HG02571 (cell line): ENCODE results near the gene ABCC3.

Experiments
- ATAC-seq: cut with Tn5 transposase; IDR thresholded peaks from one replicate; pipeline ENCODE4 v1.9.1; 2021; ENCODE audit warnings: mild to moderate bottlenecking, moderate library complexity; ENCODE audit not compliant: unreplicated experiment

ABCC3 gene

DNA sequence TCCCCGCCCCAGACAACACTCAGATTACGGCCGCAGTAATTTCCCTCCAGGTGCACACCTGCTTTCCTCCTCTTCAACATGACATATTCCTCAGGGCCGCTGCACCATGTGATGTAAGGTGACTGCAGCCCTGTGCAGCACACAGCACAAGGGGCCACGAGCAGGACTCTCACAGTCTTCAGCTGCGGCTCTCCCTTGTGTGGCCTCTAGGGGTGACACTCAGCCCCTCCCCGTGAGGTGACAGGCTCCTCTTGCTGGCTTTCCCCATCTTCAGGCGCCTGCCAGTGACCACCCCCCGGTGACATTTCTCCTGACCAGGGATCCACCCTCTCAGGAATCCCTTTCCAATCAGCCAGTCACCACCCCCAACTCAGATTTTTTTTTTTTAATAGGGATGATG is 31.3 kb upstream of the ABCC3 start:
- ATAC-seq, result no peak

DNA sequence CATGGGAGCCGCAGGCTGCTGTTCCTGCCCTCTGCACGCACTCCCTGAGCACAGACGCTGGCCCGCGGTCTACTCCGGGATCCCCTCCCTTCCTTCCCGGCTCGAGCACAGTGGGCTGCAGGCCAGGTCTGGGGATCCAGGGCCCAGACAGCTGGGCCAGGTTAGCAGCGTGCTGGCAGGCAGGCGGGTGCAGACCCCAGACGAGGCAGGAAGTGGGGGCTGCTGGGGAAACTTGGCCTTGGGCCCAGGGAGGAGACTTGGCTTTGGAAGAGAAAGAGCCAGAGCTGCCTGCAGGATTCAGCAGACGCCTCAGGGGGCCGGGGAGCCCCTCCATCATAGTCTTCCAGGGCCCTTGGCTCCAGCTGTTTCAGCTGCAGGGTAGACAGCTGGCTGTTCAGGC is 30.2 kb upstream of the ABCC3 start:
- no peak for ATAC-seq

DNA sequence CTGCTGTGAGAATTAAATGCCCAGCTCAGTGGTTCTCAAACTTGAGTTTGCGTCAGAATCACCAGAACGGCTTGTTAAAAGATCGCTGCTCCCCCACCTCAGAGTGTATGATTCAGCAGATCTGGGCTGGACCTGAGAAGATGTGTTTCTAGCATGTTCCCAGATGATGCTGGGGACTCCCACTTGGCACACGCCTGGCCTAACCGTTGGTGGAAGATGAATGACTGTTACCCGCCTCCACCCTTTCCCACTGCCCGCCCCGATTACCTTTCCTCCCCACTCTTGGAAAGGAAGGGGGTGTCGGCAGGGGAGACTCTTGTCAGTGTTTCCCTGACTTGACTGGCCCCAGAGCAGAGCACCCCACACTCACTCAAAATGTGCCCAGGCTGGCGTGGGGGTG is 29.3 kb upstream of the ABCC3 start:
- ATAC-seq, result no peak

DNA sequence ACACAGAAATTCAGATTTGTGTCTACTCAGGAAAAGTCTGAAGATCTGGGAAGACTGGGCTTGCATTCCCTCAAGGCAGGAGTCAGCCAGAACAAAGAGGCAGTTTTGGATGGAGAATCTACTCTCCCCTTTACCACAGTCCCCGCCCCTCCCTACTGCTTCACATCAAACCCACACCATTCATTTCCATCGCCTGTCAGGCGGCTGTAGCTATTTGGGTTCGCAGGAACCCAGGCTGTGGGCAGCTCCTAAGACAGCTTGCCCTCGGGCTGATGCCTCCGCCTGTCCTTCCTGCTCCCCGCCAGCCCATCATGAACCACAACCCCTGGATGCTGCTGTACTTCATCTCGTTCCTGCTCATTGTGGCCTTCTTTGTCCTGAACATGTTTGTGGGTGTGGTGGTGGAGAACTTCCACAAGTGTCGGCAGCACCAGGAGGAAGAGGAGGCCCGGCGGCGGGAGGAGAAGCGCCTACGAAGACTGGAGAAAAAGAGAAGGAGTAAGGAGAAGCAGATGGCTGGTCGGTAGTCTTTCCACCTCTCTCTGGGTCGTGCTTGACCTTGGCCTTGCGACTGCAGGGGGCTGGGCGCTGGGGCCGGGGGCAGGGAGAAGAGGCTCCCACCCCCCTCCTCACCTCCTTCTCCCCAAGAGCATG is 27.0 kb upstream of the ABCC3 start:
- ATAC-seq, result no peak

DNA sequence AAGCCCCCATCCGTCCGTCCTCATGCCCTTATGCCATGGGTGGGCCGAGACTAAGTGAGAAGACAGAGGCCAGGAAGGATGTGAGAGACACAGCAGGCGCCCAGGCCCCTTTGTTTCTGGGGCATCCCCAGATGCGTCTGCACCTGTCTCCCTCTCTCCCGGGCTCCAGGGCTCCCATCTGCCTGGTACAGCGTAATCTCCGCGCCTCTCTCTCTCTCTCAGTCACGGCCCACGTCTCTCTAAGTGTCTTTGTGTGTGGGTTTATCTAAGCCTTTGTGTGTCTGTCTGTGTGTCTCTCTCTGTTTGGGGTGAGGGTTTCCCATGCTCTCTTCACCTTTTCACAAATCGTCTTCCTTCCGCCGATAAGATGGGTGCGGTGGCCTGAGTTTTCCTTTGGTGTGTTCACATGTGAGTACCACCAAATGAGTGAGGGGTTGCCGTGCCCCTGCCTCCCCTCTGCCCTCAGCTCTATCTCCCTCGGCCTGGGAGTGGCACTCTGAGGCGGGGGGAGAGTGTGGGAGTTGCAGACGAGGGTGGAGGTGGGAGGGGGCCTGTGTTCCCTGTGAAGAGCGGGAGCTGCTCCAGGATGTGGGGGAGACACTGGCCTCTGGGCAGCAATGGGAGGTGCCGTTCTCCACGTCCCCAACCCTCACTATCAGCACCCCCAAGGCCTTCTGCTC is 25.8 kb upstream of the ABCC3 start:
- ATAC-seq, result no peak

DNA sequence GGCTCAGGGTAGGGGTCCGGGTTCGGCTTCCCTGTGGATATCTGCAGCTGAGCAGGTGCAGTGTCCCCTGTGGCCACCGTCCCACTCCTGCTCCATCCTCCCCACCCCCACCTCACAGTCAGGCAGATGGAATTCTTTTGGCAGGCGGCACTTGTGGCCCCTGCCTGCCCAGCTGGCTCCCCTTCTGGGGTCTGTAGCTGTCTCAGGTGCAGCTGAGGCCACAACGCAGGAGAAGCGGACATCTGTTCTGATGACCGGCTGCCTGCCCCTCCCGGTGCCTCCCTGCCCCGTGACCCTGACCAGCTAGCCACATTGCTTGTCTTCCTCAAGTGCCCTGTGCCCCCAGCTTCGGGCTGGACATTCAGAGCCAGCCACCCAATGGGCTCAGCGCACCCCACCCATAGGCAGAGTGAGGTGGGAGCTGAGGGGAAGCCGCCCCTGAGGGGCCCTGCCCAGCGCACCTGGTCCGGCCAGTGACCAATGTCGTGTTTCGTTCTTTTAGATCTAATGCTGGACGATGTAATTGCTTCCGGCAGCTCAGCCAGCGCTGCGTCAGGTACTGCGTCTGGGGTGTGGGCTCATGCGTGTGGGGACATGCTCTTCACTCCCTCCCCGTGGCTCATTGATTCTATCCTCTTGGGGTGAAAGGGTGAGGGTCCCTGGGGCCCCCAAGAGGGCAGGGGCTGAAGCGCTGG is 25.2 kb upstream of the ABCC3 start:
- no peak for ATAC-seq

DNA sequence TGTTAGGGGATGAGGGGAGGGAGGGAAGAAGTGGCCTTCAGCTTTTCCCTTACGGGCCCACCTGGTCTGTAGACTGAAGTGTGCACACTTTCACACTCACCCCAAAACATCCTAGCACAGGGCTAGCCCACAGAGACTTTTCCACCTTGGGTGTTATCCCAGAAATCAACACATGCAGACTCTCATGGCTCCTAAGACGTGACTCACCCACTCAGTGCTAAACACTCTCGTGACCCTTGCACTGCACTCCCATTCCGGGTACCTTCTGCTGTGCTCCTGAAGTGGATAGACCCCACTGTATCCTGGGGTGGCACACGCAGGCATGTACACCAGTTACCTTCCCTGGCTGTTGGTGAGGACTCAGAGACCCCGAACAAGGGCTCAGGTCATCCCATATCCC is 23.0 kb upstream of the ABCC3 start:
- ATAC-seq, result no peak

DNA sequence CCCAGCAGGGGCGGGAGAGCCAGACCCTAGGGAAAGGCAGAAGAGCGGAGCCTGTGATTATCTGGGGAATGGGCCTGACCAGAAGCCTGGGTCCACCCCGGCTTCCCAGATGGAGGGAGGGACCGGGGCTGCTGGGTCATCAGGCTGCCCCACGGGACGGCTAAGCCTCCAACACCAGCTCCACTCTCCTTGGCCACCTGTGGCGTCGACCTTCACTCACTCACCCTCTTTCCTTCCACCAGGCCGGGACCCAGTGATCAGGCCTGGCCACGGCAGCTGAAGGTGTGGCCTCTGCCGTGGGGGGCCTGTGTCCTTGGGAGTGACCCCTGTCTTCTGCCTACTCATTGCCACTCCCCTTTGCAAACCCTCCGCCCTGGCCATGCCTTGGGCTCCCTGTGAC is 22.4 kb upstream of the ABCC3 start:
- no peak for ATAC-seq

DNA sequence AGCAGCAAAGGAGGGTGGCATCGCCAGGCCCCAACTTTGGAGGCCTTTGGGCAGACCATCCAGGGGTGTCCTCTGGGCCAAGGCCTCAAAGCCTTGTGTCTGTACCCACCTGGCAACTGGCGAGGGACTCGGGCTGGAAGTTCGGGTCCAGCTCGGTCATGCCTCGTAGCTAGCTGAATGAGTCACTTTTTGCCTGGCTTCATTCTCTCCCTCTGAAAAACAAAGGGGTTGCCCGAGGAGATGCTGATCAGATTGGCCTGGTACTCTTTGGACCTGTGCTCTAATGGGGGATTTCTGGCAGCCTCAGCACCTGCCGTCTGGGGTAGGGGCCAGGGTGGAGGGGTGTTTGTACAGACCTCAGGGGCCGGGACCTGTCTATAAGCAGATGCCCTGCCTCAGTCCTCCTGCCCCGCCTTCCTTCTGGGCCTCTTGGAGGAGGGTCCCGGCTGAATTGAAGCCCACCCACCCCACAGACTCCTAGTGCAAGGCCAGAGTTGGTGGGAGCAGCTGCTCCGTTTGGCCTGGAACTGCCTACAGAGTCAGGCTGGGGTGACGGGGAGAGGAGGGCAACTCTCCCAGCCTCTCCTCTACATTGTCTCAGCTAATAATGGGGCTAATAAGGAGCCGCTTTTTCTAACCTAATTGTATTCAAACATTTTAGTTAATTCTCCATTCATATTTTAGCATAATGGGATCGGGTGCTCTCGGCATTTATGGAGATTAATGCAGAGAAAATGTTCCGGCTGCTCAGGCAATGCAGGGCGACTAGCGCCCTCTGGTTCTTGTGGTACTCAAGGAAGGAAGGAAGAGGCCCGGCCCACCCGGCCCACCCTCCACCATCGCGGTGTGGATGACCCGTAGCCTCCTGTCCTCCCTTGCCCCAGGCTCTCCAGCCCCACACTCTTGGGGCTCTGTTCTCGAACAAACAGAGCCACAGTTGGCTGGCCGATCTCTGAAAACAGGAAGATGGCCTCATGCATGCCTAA is 21.4 kb upstream of the ABCC3 start:
- ATAC-seq, result no peak

DNA sequence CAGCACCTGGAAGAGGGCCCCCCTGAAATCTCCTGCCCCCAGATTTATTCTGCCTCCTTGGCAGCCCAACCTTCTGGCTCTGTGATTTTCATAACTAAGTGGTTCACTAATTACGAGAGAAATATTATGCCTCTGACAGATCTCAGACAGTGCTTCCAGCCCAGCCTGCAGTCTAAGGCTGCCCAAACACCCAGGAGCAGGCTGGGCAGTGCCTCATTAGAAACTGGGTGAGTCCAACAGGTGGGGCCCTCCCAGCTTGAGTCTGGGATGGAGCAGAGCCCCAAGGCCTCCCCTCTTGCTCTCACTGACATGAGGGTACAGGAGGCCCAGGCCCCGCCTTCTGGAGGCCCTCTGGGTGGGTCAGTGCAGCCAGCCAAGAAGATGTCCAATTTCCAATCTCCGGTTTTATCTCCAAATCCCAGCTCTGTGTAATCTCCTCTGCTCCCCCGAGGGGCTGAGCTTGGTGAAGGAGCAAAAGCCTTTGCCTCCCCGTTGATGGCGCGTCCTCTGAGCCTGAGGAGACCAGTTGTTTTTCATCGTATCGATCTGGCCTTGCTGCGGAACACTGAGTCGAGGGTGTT is 20.1 kb upstream of the ABCC3 start:
- ATAC-seq, result no peak

DNA sequence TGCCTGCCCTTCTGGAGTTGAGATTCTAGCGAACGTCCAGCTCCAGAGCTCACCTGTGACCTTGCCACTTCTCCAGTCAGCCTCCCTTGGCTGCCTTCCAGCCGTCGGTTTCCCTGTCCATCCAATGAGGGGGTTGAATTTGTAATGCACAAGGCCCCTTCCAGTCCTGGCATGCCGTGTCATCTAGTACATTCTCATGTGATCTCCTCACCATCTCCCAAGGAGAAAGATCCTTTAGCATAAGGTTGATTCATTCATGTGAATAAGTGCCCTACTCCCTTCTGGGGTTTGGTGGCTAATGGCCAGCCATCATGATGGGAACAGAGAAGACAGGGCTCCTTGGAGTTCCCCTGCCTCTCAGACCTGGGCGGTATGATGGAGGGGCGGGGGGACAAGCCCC is 18.9 kb upstream of the ABCC3 start:
- no peak for ATAC-seq

DNA sequence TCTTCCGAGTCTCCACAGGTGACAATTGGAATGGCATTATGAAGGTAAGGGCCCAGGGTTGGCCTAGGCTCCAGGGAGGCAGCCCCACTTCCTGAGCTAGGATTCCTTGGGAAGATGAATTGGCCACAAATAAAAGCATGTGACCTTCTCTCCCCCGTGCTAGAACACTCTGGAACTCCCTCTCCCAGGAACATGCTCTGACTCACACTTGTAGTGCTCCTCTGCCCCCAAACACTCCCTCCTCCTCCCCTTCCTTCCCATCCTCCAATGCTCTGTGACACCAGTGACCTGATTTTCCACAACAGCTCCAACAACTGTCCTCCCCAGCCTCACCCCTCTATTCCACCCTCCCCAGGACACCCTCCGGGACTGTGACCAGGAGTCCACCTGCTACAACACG is 16.4 kb upstream of the ABCC3 start:
- ATAC-seq, result no peak

DNA sequence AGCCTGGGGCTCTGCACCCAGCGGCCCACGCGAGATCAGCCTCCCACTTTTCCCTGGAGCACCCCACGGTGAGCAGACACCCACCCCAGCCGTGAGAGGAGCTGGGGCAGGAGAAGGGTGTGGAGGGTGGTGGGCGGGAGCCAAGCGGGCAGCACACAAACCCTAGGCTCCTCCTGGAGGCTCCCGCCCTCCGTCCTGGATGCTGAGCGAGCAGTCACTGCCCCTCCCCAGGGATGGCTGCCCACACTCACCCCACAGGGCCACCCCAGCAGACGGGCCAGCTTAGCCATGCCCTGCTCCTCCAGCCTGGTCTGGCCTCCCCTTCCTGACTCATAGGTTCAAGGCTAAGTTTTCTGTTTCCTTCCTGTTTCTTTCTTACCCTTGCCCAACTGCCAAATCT is 15.7 kb upstream of the ABCC3 start:
- ATAC-seq, result no peak

DNA sequence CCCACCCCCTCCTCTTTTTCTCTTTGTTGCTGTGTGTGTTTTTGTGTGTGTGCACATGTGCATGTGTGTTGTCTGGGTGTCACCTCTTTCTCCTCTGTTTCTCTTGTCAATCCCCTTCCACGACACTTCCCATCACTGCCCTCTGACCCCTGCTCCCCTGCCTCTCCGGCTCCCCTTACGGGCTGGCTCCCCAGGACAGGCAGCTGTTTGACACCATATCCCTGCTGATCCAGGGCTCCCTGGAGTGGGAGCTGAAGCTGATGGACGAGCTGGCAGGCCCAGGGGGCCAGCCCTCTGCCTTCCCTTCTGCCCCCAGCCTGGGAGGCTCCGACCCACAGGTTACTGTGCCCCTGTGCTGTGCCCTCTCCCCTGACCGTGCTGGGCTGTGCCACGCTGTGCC is 15.2 kb upstream of the ABCC3 start:
- ATAC-seq, result no peak

DNA sequence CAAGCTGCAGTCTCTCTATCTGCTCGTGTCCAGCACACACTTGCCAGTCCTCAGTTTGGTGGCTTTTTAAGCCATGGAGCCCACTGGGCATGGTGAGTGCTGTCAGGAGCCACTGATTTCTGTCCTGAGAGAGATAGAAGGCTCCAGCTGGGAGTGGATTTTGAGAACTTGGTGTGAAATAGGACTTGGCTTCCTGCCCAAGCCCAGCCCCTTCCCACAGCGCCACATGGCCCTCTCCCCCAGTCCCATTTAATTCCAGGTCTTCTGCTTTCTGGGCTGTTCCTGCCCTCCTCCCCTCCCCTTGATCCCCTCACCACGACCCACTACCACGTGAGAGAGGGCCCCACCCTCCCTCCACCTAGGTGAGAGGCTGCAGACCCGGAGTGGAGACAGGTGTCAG is 14.4 kb upstream of the ABCC3 start:
- no peak for ATAC-seq

DNA sequence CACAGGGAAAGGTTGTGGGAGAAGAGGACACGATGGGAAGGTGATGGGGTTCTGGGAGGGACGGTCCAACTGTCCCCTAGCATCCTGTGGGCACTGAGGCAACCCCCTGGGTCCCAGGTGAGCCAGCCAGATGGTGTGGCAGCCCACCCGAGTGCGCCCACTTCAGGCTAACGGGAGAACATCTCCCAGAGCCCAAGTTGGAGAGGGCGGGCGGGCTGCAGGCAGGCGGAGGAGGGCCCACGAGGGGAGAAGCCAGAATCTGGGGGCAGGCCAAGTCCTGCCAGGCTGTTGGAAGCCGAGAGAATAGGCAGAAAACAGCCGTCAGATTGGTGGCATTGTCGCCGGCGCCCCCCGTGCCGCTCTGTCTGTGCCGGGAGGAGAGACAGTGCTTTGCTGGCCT is 13.8 kb upstream of the ABCC3 start:
- no peak for ATAC-seq

DNA sequence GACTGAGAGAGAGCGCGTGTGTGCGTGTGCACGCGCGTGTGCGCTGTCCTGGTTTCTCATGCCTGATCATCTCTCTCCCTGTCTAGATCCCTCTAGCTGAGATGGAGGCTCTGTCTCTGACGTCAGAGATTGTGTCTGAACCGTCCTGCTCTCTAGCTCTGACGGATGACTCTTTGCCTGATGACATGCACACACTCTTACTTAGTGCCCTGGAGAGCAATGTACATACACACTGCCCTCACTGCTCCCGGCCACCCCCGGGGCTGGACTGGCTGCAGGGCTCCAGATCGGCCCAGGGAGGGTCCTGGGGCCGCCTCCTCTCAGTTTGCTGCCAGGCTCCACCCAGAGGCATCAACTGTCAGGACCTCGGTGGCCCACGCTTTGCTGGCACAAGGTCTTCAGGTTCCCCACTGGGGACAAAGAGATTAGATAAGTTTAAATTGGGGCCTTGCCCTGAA is 13.1 kb upstream of the ABCC3 start:
- ATAC-seq, result no peak

DNA sequence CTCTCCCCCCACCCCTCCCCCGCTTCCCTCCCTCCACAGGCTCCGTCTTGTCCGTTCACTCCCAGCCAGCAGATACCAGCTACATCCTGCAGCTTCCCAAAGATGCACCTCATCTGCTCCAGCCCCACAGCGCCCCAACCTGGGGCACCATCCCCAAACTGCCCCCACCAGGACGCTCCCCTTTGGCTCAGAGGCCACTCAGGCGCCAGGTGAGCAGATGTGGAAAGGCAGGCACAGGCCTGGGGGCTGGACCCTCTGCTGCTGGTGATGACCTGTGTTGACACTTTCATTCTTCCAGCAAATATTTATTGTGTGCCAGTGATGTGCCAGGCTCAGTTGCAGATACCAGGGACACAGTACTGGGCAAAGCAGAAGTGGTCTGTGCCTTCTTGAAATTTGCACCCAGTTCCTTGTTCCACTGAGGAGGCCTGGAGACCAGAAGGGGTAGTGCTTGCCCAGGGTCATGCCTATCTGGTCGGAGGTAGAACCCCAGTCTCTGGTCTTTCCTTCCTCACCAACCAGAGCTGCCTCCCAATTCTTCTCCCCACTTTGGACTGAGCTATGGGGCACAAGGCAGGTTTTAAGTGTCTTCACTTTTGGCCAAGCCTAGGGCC is 10.3 kb upstream of the ABCC3 start:
- ATAC-seq, result no peak

DNA sequence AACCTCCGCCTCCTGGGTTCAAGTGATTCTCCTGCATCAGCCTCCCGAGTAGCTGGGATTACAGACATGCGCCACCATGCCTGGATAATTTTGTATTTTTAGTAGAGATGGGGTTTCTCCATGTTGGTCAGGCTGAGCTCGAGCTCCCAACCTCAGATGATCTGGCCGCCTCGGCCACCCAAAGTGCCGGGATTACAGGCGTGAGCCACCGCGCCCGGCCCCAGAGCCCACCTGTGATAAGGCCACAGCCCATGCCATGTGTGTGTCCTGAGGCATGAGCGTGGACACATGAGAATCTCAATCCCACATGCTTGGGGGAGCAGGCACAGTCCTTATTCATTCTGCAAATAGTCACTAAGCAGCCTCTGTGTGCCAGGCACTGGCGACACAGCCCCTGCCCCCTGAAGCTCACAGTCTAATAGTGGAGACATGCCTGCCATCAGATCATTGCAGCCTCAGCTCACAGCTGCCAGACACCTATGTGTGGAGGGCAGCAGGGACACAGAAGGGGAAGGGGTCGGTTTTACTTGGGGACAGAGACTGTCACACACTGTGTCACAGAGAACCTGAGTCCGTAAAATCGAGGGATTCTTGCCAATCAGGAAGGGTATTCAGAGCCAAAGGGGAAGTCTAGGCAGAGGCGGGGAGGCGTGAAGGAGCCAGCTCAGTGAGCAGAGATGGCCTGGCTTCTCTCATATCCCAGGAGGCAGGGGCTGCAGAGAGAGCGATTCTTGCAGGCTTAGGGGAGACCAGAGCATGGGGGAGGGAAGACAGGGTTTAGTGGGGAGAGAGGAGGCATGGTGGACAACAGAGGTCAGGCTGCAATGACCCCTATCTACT is 9.4 kb upstream of the ABCC3 start:
- no peak for ATAC-seq
